Epithelial cell of proximal tubule (primary cell): ENCODE measurements around the gene WDR4. TPM values are rescaled to one million over a fixed set of nuclear protein-coding genes. Genes with fewer than 3 reads are reported as not detected.
"Not testable (repeated sequence)": the region's sequence is repeated elsewhere in the genome, so short reads cannot be mapped to it uniquely, and the experiment has no call there.

Experiments used
- DNase-seq: peaks from one replicate; pipeline ENCODE4 v3.0.0-alpha.2; 2011; ENCODE audit warnings: low read depth
- H3K4me3 ChIP-seq: 2 replicates; pipeline ENCODE4 v1.5.1; 2011; ENCODE audit warnings: low read depth, mild to moderate bottlenecking, low read length
- total RNA-seq: library from RNA; depleted of rRNA; stranded (reverse); fragments of >200 nt; gene quantifications from 2 replicates; pipeline ENCODE4 v1.2.3, GENCODE V29; 2015
- TF ChIP-seq, protein P1 (sequence below): conservative IDR thresholded peaks from 2 replicates; pipeline ENCODE4 v1.5.1; 2012; ENCODE audit warnings: low read depth, mild to moderate bottlenecking, low read length

Gene WDR4, protein sequence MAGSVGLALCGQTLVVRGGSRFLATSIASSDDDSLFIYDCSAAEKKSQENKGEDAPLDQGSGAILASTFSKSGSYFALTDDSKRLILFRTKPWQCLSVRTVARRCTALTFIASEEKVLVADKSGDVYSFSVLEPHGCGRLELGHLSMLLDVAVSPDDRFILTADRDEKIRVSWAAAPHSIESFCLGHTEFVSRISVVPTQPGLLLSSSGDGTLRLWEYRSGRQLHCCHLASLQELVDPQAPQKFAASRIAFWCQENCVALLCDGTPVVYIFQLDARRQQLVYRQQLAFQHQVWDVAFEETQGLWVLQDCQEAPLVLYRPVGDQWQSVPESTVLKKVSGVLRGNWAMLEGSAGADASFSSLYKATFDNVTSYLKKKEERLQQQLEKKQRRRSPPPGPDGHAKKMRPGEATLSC
- total RNA-seq = 6.1 and 11.8 TPM in 2 replicates

DNA sequence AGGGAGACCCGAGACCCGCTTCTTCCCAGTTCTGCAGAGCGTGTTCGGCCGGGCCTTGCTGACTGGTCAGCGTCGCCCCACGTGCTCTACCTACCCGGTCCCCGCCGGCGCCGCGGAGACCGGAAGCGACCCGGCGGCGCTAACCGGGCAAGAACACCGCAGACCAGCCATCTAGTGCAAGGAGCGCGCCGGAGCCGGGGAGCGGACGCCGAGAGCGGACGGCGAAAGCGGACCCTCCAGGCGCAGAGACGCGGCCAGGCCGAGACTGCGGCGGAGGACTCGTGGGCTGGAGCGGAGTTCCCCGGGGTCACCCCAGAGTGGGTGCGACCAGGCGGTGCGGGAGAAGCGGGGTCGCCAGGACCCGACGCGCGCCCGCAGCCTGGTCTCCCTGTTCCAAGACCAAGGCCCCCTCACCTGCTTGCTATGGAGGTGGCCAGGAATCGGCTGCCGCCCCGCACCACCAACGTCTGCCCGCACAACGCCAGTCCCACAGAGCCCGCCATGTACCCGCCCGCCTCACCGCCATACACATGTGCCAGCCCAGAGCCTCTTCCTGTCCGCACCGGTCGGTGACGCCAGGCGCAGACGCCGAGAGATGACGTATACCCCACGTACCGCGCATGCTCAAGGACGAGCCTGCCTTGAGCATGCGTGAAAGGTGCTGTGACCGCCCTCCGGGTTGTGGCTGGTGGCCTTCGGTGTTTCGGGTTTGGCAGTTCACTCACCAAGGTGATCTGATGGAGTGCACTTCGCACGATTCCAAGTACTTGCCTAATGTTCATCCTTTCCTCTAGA, at the start of gene WDR4:
WDR4 (minus strand) TSS at position 547 of the 795 bp plus-strand sequence; CDS start at position 503, 44 bp downstream.
- peak within 1 kb of the TSS; percentile 84 for H3K4me3 ChIP-seq
- TF ChIP-seq, protein P1, sequence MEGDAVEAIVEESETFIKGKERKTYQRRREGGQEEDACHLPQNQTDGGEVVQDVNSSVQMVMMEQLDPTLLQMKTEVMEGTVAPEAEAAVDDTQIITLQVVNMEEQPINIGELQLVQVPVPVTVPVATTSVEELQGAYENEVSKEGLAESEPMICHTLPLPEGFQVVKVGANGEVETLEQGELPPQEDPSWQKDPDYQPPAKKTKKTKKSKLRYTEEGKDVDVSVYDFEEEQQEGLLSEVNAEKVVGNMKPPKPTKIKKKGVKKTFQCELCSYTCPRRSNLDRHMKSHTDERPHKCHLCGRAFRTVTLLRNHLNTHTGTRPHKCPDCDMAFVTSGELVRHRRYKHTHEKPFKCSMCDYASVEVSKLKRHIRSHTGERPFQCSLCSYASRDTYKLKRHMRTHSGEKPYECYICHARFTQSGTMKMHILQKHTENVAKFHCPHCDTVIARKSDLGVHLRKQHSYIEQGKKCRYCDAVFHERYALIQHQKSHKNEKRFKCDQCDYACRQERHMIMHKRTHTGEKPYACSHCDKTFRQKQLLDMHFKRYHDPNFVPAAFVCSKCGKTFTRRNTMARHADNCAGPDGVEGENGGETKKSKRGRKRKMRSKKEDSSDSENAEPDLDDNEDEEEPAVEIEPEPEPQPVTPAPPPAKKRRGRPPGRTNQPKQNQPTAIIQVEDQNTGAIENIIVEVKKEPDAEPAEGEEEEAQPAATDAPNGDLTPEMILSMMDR = no peak
- peak; percentile 66 for DNase-seq

DNA sequence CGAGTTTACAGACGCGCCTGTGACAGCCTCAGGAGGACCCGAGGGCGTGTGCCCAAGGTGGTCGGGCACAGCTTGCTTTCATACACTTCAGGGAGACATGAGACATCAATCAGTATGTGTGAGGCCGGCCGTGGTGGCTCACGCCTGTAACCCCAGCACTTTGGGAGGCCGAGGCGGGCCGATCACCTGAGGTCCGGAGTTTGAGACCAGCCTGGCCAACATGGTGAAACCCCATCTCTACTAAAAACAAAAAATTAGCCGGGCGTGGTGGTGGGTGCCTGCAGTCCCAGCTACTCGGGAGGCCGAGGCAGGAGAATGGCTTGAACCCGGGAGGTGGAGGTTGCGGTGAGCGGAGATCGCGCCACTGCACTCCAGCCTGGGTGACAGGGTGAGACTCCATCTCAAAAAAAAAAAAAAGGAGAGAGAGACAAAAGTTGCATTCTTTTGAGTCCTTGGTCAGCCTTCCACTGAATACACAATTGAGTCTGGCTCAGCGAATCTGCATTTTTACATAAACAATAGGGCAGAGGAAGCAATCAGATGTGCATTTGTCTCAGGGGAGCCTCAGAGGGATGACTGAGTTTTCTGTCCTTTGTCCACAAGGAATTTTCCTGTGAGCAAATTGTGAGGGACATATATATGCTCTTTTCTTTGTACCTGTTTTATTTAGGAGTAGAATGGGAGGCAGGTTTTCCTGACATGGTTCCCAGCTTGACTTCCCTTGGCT, 48.3 kb upstream of the WDR4 start:
- not testable (repeated sequence) for H3K4me3 ChIP-seq, DNase-seq

DNA sequence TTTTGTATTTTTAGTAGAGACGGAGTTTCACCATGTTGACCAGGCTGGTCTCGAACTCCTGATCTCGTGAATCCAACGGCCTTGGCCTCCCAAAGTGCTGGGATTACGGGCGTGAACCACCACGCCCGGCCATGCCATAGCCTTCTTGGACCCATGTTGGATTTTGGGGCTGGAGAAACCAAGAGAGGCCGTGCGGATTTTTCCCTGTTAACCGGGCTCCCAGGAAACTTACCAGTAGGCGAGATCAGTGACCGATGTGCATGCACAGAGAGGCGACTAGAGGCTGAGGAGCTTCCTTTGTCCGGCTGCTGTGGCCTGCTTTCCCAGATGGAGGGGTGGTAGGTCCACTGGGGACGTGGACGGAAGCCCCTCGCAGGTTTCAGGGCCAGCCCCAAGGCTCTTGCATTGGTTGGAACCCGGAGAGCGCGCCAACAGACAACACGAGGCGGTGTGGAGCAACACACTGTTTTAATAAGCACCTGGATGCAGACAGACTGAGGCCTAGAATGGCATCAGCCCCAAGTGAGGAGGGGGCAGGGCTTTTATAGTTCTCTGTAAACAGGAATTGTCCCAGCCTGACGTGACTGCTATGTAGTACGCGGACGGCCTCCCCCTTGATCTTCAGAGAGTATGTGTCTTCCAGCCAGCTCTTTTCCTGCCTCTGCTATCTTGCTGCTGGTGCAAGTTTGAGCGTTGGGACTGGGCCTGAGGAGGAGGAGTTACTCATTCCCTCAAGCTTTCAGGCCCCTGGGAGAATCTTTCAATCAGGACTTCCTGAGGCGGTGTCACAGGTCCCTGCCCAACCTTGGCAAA, 46.0 kb upstream of the WDR4 start, which contains the start of gene ERVH48-1:
ERVH48-1 (minus strand) TSS at position 517 of the 813 bp plus-strand sequence. CDS start 6,624 bp downstream, outside the sequence.
- TF ChIP-seq, protein P1 = no peak
- no peak for DNase-seq
- no peak within 1 kb of the TSS for H3K4me3 ChIP-seq

DNA sequence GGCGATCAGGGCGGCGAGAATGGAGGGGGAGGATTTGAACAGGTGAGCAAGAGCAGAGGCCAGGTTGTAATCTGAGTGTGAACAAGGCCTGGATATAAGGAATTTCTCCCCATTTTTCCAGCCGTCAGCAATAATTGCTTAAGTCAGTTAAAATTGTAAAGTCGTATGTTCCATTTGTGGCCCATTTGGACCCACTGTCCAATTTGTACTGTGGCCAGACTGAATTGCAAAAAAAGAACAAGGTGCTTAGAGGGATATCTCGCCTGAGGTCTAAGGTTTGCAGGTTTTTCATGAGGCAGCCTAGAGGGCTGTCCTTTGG, 45.1 kb upstream of the WDR4 start:
- DNase-seq = no peak
- H3K4me3 ChIP-seq = no peak overlapping the region
- TF ChIP-seq, protein P1 = no peak

DNA sequence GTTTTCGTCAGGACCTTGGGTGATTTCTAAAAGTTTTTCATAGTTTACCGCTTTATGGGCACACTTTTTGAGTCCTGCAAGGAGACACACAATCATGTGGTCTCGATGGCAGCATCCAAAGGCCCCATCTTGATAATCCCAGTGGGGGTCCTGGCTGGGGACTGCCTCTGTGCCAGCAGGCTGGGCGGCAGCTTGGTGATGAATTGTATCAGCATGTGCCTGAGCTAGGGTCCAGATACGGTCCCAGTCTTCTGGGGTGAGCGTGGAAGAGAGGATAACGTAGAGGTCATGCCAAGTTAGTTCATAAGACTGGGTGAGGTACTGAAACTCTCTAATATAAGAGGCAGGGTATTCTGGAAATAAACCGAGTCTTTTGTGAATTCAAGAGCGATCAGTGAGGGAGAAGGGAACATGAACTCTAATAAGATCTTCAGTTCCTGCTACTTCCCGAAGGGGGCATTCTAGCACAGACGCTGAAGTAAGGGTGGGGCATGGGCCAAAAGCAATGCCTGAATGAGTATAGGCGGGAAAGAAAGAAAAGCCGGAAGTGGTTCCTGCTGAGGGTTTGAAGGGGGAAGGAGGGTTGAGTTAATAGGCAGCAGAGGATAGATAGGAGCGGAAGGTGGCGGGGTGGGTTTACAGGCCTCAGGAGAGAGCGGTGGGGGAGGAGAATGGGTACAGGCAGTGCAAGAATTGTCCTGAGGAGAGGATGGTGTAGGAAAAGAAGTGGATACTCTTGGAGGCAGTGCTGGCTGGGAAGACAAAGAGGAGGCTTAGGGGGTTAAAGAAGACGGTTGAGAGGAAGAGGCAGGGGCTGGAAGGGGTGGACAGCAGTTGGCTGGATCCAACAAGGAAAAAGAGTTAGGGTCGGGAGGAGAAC, 44.5 kb upstream of the WDR4 start:
- peak; percentile 35 for DNase-seq
- H3K4me3 ChIP-seq = no peak overlapping the region
- TF ChIP-seq, protein P1 = peak; percentile 91

DNA sequence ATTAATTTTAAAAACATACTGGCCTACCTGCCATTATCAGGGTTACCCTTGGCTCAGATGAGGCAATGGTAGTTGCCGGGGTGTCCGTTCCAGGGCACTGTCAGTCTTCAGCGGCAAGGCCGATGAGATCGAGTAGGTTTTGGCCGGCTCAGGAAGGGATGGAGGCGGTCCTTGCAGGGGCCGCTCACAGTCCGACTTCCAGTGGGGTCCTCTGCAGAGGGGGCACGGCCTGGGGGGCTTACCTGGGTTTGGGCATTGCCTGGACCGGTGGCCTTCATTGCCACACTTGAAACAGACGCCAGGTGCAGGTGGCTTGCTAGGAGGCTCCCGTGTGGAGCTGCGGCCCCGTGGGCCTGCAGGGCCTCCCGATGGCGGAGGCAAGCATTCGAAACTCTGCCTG, 43.6 kb upstream of the WDR4 start:
- no peak overlapping the region for H3K4me3 ChIP-seq
- DNase-seq = no peak
- TF ChIP-seq, protein P1 = no peak
